ENCODE results near the gene S100A5. TPM values are rescaled to one million over a fixed set of nuclear protein-coding genes. Genes with fewer than 3 reads are reported as not detected.

S100A5 gene
- total and polyA plus RNA-seq, 2 of the 8 experiments (the other 6 are each of a cell fraction or from before 2014, with no cell fraction given) = not detected

GRCh38 chr1:153506831-153507413, 33.8 kb downstream of the S100A5 start:
- 72% methylated on average over 7 of the region's 7 CpGs; no CpG with 5 or more reads in 1 of the 2 experiments for WGBS, 2 experiments (ENCODE audit: extremely low coverage in 1 of 2, insufficient coverage in 1 of 2, insufficient read length in 1 of 2, insufficient replicate concordance in 2 of 2, low coverage in 1 of 2, low lambda C conversion rate in 2 of 2, missing lambda C conversion rate in 1 of 2)
- no peak overlapping the region for H4K5ac ChIP-seq (ENCODE audit: insufficient read length, low read depth, low read length)
- no peak overlapping the region for H2BK20ac ChIP-seq (ENCODE audit: low read length)
- no peak for TF ChIP-seq CREB1 (IDR thresholded peaks at IDR 0.05)
- no peak for TF ChIP-seq CEBPB (IDR thresholded peaks at IDR 0.05; ENCODE audit: low read depth, low read length)
- no peak for TF ChIP-seq MAFK (IDR thresholded peaks at IDR 0.05; ENCODE audit: low read depth, low read length)
- TF ChIP-seq SIX5 (IDR thresholded peaks at IDR 0.05; ENCODE audit: low read depth, low read length) = no peak
- TF ChIP-seq, protein P1, sequence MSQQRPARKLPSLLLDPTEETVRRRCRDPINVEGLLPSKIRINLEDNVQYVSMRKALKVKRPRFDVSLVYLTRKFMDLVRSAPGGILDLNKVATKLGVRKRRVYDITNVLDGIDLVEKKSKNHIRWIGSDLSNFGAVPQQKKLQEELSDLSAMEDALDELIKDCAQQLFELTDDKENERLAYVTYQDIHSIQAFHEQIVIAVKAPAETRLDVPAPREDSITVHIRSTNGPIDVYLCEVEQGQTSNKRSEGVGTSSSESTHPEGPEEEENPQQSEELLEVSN (IDR thresholded peaks at IDR 0.05) = no peak
- TF ChIP-seq RNF2 (IDR thresholded peaks at IDR 0.05; ENCODE audit: borderline replicate concordance, low read depth, low read length, missing control alignments, poor library complexity, severe bottlenecking) = no peak
- no peak for TF ChIP-seq RBBP5 (IDR thresholded peaks at IDR 0.05; ENCODE audit: borderline replicate concordance, low read depth, low read length)
- no peak for TF ChIP-seq KDM1A (IDR thresholded peaks at IDR 0.05; ENCODE audit: borderline replicate concordance, low read length)
- TF ChIP-seq SP1 (IDR thresholded peaks at IDR 0.05; ENCODE audit: low read depth, low read length) = no peak
- TF ChIP-seq NRF1 (IDR thresholded peaks at IDR 0.05; ENCODE audit: low read depth, low read length) = no peak
- TF ChIP-seq HDAC6 (IDR thresholded peaks at IDR 0.05; ENCODE audit: low read depth, low read length) = no peak
- no peak overlapping the region for H2AFZ ChIP-seq (ENCODE audit: low read length)
- ChIA-PET CTCF (ENCODE audit: partially characterized antibody) (interaction anchor here (0.8 to 5.3 kb wide), 9 partner anchors 9 to 154 kb away, joined by 3 to 55 read pairs (median 4); partner anchors contain the start of gene S100A14), POLR2A (ENCODE audit: partially characterized antibody) (no interaction called here)
- DNase-seq (ENCODE audit: low read depth in 1 of 2, low spot score in 2 of 2) (no peak), FAIRE-seq (no peak)
- no peak overlapping the region for H2BK120ac ChIP-seq (replicated peaks; ENCODE audit: low read depth, low read length)
- H3K36me3 ChIP-seq (ENCODE audit: control insufficient read depth in 2 of 4, insufficient read depth in 4 of 4, low read length in 3 of 4) = no peaks in the 10 kb centered on the region
- H2BK12ac ChIP-seq (ENCODE audit: low read depth, low read length) = no peak overlapping the region
- no peak overlapping the region for H2AK5ac ChIP-seq (ENCODE audit: low read depth, low read length)
- H3K18ac ChIP-seq (ENCODE audit: extremely low read depth, low read length) = no peak overlapping the region
- H3K27ac ChIP-seq (ENCODE audit: low read depth, low read length) = no peak overlapping the region
- H3K79me2 ChIP-seq (ENCODE audit: control insufficient read depth in 1 of 2, insufficient read depth in 2 of 2, low read length in 2 of 2) = no peaks in the 10 kb centered on the region
- no peak overlapping the region for H3K56ac ChIP-seq (replicated peaks; ENCODE audit: insufficient read length, low read depth, low read length)
- H3K79me1 ChIP-seq (ENCODE audit: low read depth, low read length) = no peaks in the 10 kb centered on the region
- peak overlapping the region; percentile 3 for H4K8ac ChIP-seq (ENCODE audit: extremely low read depth, insufficient read depth, low read length)
- 0 out of 2 replicates have a peak overlapping the region, but pooled peaks have one; percentile 18 for H2BK15ac ChIP-seq (ENCODE audit: low read length)
- no peak overlapping the region for H3K4me3 ChIP-seq (ENCODE audit: extremely low read depth in 1 of 4, insufficient read depth in 2 of 4, low read depth in 3 of 4, low read length in 4 of 4)
- H2BK5ac ChIP-seq (ENCODE audit: low read depth, low read length) = no peak overlapping the region
- H3K14ac ChIP-seq (ENCODE audit: insufficient read length) = no peak overlapping the region
- H3K4ac ChIP-seq (replicated peaks; ENCODE audit: insufficient read length, low read depth, low read length) = no peak overlapping the region
- no peaks in the 10 kb centered on the region; a peak in 2 of 7 replicates for H3K27me3 ChIP-seq (replicated peaks in 1 of 4; ENCODE audit: control insufficient read depth in 3 of 4, extremely low read depth in 1 of 4, insufficient read depth in 3 of 4, low read length in 3 of 4)
- no peak overlapping the region for H3K9ac ChIP-seq (replicated peaks in 1 of 4; ENCODE audit: extremely low read depth in 1 of 4, low read depth in 3 of 4, low read length in 3 of 4)
- H3K23ac ChIP-seq (ENCODE audit: insufficient read length) = no peak overlapping the region
- no peak overlapping the region for H3K4me2 ChIP-seq (ENCODE audit: insufficient read depth in 1 of 2, low read depth in 2 of 2, low read length in 2 of 2)
- H3K23me2 ChIP-seq (ENCODE audit: low read depth, low read length) = no peaks in the 10 kb centered on the region
- H3K9me3 ChIP-seq (ENCODE audit: insufficient read depth in 2 of 2, low read depth in 1 of 2, low read length in 1 of 2) = no peaks in the 10 kb centered on the region
- H4K20me1 ChIP-seq (replicated peaks in 1 of 2; ENCODE audit: control insufficient read depth in 1 of 2, insufficient read depth in 2 of 2, low read length in 2 of 2) = no peaks in the 10 kb centered on the region
- H4K91ac ChIP-seq (replicated peaks; ENCODE audit: insufficient read length, low read length) = no peak overlapping the region
- peaks cover 0 to 2% (median 0%) of the 10 kb centered on the region in 4 experiments; a peak in 3 of 7 replicates for H3K4me1 ChIP-seq (replicated peaks in 1 of 4; ENCODE audit: control insufficient read depth in 3 of 4, insufficient read depth in 4 of 4, low read length in 3 of 4)

Measured in H1 (cell line).